Measurements from ENCODE around the gene UGT1A5. TPM values are rescaled to one million over a fixed set of nuclear protein-coding genes. Genes with fewer than 3 reads are reported as not detected.

The UGT1A5 gene
- total RNA-seq, 2 experiments from 2014 or later, result not detected

DNA sequence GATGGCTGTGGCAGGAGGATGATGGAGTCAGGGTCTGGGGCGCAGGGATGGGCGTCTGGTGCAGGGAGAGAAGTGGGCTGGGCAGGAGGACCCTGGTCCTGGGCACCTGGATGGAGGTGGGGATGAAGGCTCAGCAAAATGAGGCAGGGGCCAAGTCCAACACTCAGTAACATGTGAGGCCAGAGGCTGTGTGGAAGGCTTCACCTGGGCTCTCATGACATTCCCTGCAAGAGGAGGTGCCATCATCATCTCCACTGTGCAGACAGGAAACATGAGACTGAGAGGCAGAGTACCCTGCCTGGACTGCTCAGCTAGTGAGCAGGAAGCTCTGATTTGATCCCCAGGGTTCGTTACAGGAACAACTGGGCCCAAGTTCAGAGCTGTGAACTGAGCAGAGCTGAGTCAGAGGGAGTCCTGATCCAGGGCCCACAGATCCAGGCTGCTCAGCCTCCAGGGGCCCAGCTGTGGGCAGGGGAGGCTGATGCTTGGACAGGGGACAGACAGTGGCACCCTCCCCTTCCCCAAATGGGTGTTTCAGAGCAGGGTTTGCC lies 104.7 kb downstream of the UGT1A5 start:
- Mint-ChIP-seq H3K27ac (no peak overlapping the region), H3K9me3 (no peaks in the 10 kb centered on the region), H3K4me3 (no peak overlapping the region), H3K36me3 (no peaks in the 10 kb centered on the region), H3K27me3 (peaks cover 10% of the 10 kb centered on the region), H3K4me1 (peaks cover 3% of the 10 kb centered on the region)
- ATAC-seq (ENCODE audit: low read depth), result no peak
- DNase-seq, result no peak
- POLR2A ChIA-PET, result no interaction called here

DNA sequence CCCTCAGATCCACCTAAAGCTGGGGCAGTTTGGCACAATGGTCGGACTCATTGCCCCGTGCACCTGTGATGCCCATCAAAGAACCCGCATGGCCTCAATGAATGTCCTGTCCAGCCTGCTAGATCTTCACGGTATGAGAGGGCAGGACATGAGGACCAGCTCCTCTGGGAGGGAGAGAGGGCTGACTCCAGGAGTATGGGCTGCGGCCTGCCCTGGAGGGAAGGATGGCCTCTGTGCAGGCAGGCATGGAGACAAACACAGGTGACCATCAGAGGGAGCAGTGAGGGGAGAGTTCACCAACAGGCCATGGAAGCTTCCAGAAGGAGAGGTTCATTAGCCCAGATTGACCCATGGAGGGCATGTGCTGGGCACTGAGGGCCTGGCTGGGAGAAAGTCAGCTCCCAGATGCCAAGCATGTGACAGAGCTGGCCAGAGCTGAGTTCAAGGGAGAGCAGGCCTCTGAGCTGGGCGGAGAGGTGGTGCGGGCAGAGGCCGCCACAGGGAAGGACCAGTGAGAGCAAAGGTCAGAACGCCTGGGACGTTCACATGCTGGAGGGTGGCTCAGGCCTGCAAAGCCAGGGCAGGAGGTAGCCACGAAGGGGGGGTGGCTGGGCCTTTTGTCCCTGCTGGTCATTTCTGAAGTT lies 105.4 kb downstream of the UGT1A5 start:
- peaks cover 3% of the 10 kb centered on the region for H3K4me1 Mint-ChIP-seq
- POLR2A ChIA-PET, result no interaction called here
- H3K36me3 Mint-ChIP-seq, result no peaks in the 10 kb centered on the region
- H3K27ac Mint-ChIP-seq, result no peak overlapping the region
- H3K27me3 Mint-ChIP-seq, result peaks cover 10% of the 10 kb centered on the region
- ATAC-seq (ENCODE audit: low read depth) (no peak), DNase-seq (peak; percentile 16)
- no peak overlapping the region for H3K4me3 Mint-ChIP-seq
- no peaks in the 10 kb centered on the region for H3K9me3 Mint-ChIP-seq

DNA sequence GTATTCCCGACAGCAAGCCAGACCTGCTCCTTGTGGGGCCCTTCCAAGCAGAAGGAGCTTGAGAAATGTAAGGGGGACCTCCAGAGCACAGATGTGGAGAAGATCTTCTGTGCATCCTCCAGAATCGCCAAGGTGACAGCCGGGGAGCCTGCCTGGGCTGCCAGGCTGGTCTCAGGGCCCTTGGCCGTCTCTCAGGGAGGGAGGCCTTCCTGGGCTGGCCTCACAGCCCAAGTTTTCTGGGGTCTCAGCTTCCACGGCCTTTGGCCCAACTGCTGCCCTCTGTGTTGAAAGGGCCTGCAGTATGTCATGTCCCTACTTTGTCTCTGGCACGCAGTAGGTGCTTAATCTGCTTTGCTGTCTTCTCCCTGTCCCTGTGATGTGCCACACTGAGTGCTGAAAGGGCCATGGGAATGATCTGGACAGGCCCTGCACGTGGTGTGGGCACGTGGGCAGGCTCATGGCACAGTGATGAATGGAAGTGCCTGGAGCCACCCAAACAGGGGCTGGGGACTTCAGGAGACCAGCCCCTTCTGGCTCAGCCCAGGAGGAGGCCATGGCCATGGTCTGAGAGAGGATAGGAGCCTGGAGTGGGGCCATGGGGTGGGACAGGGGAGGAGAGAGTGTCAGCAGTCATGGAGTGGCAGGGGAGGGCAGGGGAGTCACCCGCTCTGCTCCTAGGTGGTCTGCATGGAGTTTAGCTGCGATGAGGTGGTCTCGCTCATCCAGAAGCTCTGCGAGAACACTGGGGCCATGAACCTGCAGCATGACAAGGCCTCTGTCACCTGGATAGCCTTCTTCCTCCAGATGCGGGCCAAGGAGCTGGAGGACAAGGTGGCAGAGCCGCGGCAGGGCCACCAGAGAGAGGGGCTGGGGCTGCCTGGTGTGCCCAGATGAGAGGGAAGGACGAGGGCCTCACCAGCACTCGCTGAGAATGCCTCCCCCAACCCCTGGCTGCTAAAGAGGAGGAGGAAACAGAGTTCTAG lies 106.2 kb downstream of the UGT1A5 start:
- no peaks in the 10 kb centered on the region for H3K9me3 Mint-ChIP-seq
- no peaks in the 10 kb centered on the region for H3K36me3 Mint-ChIP-seq
- POLR2A ChIA-PET, result no interaction called here
- no peak overlapping the region for H3K27ac Mint-ChIP-seq
- peaks cover 10% of the 10 kb centered on the region for H3K27me3 Mint-ChIP-seq
- peak; percentile 17 for DNase-seq
- H3K4me3 Mint-ChIP-seq, result no peak overlapping the region
- peaks cover 3% of the 10 kb centered on the region for H3K4me1 Mint-ChIP-seq
- ATAC-seq (ENCODE audit: low read depth), result peak; percentile 14

DNA sequence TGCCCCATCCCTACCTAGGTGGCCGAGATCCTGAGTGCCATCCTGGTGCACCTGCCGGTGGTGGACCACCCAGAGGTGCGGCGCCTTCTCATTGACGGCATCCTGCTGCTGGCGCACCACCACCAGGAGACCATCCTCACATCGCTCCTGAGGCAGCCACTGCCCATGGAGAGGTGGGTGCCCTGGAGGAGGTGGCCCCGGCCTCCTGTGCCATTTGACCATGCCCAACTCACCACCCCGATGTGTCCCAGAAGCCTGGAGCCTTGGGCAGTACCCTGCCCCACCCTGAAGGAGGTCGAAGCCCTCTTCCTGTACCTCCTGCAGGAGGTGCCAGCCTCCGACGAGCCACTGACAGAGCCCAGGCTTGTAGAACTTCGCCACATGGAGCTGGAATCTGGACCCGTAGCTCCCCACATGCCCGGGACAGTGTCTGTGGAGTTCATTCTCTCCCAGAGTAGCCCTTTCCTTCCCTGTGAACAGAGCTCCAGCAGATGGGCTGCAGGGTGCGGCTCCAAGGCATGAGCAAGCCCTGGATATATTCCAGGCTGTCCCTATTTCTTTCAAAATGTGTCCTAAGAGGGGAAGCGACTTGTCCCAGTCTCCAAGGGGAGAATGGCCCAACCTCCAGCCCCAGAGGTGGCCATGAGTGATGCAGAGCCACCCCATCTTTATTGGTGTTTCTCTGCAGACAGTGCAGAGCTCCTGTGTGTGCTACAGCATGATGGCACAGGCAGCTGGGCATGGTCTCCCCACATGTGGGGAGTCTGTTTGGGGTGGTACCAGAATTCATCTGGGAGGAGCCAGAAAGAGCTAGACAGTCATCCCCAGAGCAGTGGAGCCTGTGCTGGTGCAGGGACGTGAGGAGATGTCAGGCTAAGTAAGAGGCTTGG lies 107.4 kb downstream of the UGT1A5 start:
- H3K4me3 Mint-ChIP-seq, result no peak overlapping the region
- POLR2A ChIA-PET, result no interaction called here
- peaks cover 3% of the 10 kb centered on the region for H3K4me1 Mint-ChIP-seq
- ATAC-seq (ENCODE audit: low read depth) (no peak), DNase-seq (peak; percentile 22)
- H3K36me3 Mint-ChIP-seq, result no peaks in the 10 kb centered on the region
- no peaks in the 10 kb centered on the region for H3K9me3 Mint-ChIP-seq
- peaks cover 12% of the 10 kb centered on the region for H3K27me3 Mint-ChIP-seq
- no peak overlapping the region for H3K27ac Mint-ChIP-seq

DNA sequence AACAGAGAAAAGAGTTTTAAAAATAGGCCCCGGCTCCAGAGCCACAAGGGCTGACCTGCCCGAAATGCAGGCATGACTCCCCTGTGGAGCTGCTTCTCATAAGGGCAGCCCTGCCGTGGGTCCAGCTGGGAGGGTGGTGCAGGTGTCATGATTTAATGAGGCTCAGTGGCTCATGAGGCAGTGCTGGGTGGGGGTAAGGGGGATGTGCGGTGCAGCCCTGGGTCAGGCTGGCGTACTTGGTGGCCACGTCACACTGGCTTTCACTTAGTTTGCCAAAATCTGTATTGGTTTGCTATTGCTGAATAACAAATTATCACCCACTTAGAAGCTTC lies 108.0 kb downstream of the UGT1A5 start:
- Mint-ChIP-seq H3K4me1 (peaks cover 3% of the 10 kb centered on the region), H3K36me3 (no peaks in the 10 kb centered on the region), H3K27me3 (peaks cover 9% of the 10 kb centered on the region), H3K9me3 (no peaks in the 10 kb centered on the region), H3K4me3 (no peak overlapping the region), H3K27ac (no peak overlapping the region)
- ATAC-seq (ENCODE audit: low read depth) (no peak), DNase-seq (no peak)
- POLR2A ChIA-PET, result no interaction called here

DNA sequence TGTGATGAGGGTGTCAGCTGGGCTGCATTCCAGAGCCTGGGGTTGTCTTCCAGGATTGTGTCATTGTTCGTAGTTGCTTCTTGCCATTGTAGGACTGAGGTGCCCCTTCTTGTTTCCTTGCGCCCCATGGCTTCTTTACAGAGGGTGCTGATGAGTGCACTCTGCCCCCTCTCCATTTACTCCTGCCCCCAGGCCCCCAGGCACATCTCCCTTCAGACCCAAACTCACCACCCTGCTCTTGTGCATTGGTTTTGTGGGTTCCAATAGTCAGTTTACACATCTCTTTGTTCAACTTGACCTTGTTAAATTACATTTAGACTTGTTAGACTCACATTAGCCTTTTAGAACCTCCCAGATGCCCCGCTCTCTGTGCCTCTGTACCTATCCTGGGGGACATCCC lies 108.5 kb downstream of the UGT1A5 start:
- POLR2A ChIA-PET, result no interaction called here
- Mint-ChIP-seq H3K9me3 (no peaks in the 10 kb centered on the region), H3K27me3 (peaks cover 5% of the 10 kb centered on the region), H3K27ac (no peak overlapping the region), H3K36me3 (no peaks in the 10 kb centered on the region), H3K4me1 (peaks cover 3% of the 10 kb centered on the region), H3K4me3 (no peak overlapping the region)
- DNase-seq (no peak), ATAC-seq (ENCODE audit: low read depth) (no peak)

DNA sequence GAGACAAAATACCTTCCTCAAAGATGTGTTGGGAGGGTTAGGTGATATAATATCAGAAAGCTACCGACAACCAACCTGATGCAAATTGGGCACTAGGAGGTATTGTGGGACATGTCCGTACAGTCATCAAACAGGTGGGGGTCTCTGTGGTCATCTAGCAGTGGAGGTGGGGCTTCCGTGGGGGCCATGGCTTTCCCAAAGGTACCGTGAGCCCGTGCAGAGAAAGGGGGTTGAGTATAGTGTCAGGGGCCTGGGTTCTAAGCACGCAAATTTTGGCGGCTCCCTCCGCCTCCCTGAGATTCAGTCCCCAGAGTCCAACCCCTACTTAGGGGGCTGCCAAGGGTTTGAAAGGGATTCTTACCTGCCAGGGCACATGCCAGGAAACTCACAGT lies 109.0 kb downstream of the UGT1A5 start:
- peak; percentile 15 for DNase-seq
- POLR2A ChIA-PET, result no interaction called here
- H3K27ac Mint-ChIP-seq, result no peak overlapping the region
- H3K27me3 Mint-ChIP-seq, result peaks cover 9% of the 10 kb centered on the region
- H3K36me3 Mint-ChIP-seq, result no peaks in the 10 kb centered on the region
- no peak overlapping the region for H3K4me3 Mint-ChIP-seq
- H3K4me1 Mint-ChIP-seq, result peaks cover 3% of the 10 kb centered on the region
- no peaks in the 10 kb centered on the region for H3K9me3 Mint-ChIP-seq
- no peak for ATAC-seq (ENCODE audit: low read depth)

DNA sequence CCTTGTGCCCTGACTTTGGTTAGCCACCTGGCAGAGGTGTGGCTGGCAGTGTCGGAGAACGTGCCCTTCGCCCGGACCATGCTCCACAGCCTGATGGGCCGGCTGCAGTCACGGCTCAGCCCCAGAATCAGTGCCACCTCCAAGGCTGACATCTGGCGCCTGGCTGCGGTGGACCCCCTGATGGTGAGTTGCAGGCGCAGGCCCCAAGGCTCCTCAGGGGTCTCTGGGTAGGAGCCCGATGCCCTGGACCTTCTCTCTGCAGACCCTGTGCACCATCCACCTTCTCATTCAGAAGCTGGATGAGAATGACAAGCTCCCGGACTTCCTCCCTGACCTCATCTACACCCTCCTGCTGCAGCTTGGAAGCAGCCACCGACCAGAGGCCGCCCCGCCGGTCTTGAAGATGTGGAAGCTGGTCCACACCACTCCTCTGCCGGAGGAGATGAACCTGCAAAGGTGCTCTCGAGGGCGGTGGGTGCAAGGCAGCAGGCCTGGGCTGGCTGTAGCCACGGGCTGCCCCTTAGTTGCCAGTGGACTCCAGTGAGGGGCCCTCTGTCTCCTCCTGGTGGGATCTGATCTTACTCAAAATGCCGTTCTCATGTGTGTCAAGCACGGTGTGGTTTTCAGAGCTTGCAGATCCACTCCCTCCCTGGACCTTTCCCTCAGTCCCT lies 109.5 kb downstream of the UGT1A5 start:
- no peaks in the 10 kb centered on the region for H3K36me3 Mint-ChIP-seq
- DNase-seq, result peak; percentile 13
- H3K4me3 Mint-ChIP-seq, result no peak overlapping the region
- H3K27me3 Mint-ChIP-seq, result peaks cover 10% of the 10 kb centered on the region
- POLR2A ChIA-PET, result no interaction called here
- no peaks in the 10 kb centered on the region for H3K4me1 Mint-ChIP-seq
- no peaks in the 10 kb centered on the region for H3K9me3 Mint-ChIP-seq
- no peak for ATAC-seq (ENCODE audit: low read depth)
- no peak overlapping the region for H3K27ac Mint-ChIP-seq

Other genes with a start within 250 kb of the UGT1A5 start
- 10 to 100 TPM; 11.5 to 13.9 TPM for gene USP40, start 146.1 kb upstream of the UGT1A5 start, total RNA-seq
- gene UGT1A8, start 95.3 kb upstream of the UGT1A5 start, total RNA-seq, result not detected
- gene UGT1A10, start 76.5 kb upstream of the UGT1A5 start, total RNA-seq, result not detected
- gene UGT1A9, start 41.0 kb upstream of the UGT1A5 start, total RNA-seq, result not detected
- gene UGT1A7, start 31.0 kb upstream of the UGT1A5 start, total RNA-seq, result not detected
- gene UGT1A6, start 20.0 kb upstream of the UGT1A5 start, total RNA-seq, result not detected
- not detected for gene UGT1A4, start 5.8 kb downstream of the UGT1A5 start, total RNA-seq
- not detected for gene UGT1A3, start 16.1 kb downstream of the UGT1A5 start, total RNA-seq
- not detected for gene UGT1A1, start 47.4 kb downstream of the UGT1A5 start, total RNA-seq
- not detected for gene MROH2A, start 65.4 kb downstream of the UGT1A5 start, total RNA-seq
- gene HJURP, start 141.6 kb downstream of the UGT1A5 start, total RNA-seq, result 100 to 1,000 TPM; 100 to 109 TPM
- gene TRPM8, start 204.5 kb downstream of the UGT1A5 start, total RNA-seq, result not detected